A549 (cell line): Measurements from ENCODE around the gene SPTLC2. TPM values are rescaled to one million over a fixed set of nuclear protein-coding genes. Genes with fewer than 3 reads are reported as not detected.

Experiments
- ATAC-seq, 2 experiments: fragments of 200-7000 bp in 1 of 2; fragments of >200 bp in 1 of 2; cut with Nextera tagmentation in 1 of 2; cut with Tn5 transposase in 1 of 2; 3 replicates each; pipeline versions ENCODE4 v1.8.0 to v1.9.1; 2018 to 2020; ENCODE audit warnings: mild to moderate bottlenecking in 1 of 2, moderate library complexity in 1 of 2
- CTCF ChIA-PET: fragments of 300-600 bp; sonication (Branson Sonifier 250); formaldehyde crosslinking; extraction: SDS; loops from one replicate; lab custom pipeline; 2021; ENCODE audit warnings: antibody characterized with exemption, inconsistent platforms; lab: Yijun Ruan, JAX
- POLR2A ChIA-PET: fragments of 350-600 bp; formaldehyde crosslinking; extraction: SDS; loops from one replicate; lab custom pipeline; 2021; ENCODE audit warnings: antibody characterized with exemption, inconsistent platforms; lab: Yijun Ruan, JAX
- DNase-seq, 2 experiments: peaks; one replicate each; pipeline versions ENCODE4 v3.0.0 to v3.0.0-alpha.2; 2011 to 2016; ENCODE audit warnings: low read depth in 1 of 2, low spot score in 1 of 2
- FAIRE-seq: peaks from 2 replicates; lab custom pipeline; 2011; peaks lifted over from hg19 to GRCh38; lab: Jason Lieb, UNC
- H3K27ac ChIP-seq, 2 experiments: fragments of >200 bp; sonication (Bioruptor Twin); formaldehyde crosslinking; 3 replicates each; pipeline ENCODE4 v1.5.1; 2016 to 2017
- H3K4me1 ChIP-seq: fragments of >200 bp; sonication (Bioruptor Twin); formaldehyde crosslinking; 3 replicates; pipeline ENCODE4 v1.6.1; 2016
- H3K4me2 ChIP-seq: fragments of >200 bp; sonication (Bioruptor Twin); formaldehyde crosslinking; 3 replicates; pipeline ENCODE4 v1.6.1; 2016
- H3K4me3 ChIP-seq: fragments of >200 bp; sonication (Bioruptor Twin); formaldehyde crosslinking; 3 replicates; pipeline ENCODE4 v1.5.1; 2016
- H3K9me3 ChIP-seq: fragments of >200 bp; sonication (Bioruptor Twin); formaldehyde crosslinking; 3 replicates; pipeline ENCODE4 v1.6.1; 2016
- BHLHE40 ChIP-seq: IDR thresholded peaks from 2 replicates; pipeline ENCODE4 v1.6.1; 2012; ENCODE audit warnings: low read depth, low read length, inconsistent platforms
- CBX2 ChIP-seq: fragments of 200-600 bp; sonication (generic); IDR thresholded peaks from 2 replicates; pipeline ENCODE4 v1.6.1; 2016; ENCODE audit warnings: low read depth, mild to moderate bottlenecking, borderline replicate concordance
- CEBPB ChIP-seq, 2 experiments: fragments of >200 bp in 1 of 2; sonication (Bioruptor Twin) in 1 of 2; formaldehyde crosslinking in 1 of 2; IDR thresholded peaks; 2 replicates each; pipeline ENCODE4 v1.6.1; 2012 to 2016
- CHD2 ChIP-seq: fragments of 150-350 bp; IDR thresholded peaks from 2 replicates; pipeline ENCODE4 v1.6.1; 2014; ENCODE audit warnings: low read length; ENCODE audit not compliant: partially characterized antibody
- CHD4 ChIP-seq: fragments of 200-600 bp; sonication (generic); IDR thresholded peaks from 2 replicates; pipeline ENCODE4 v1.6.1; 2016; ENCODE audit warnings: antibody characterized with exemption, mild to moderate bottlenecking, borderline replicate concordance
- EHF ChIP-seq: fragments of 250-450 bp; sonication (Bioruptor Pico); IDR thresholded peaks from 2 replicates; pipeline ENCODE4 v1.5.0; 2020; ENCODE audit warnings: mild to moderate bottlenecking
- EHMT2 ChIP-seq: fragments of 200-600 bp; sonication (generic); IDR thresholded peaks from 2 replicates; pipeline ENCODE4 v1.6.1; 2016; ENCODE audit warnings: antibody characterized with exemption, low read depth, mild to moderate bottlenecking, moderate library complexity
- FOSB ChIP-seq: fragments of 250-450 bp; sonication (Bioruptor Pico); IDR thresholded peaks from 2 replicates; pipeline ENCODE4 v1.5.0; 2020; ENCODE audit warnings: mild to moderate bottlenecking, moderate library complexity
- FOXS1 ChIP-seq: fragments of 250-450 bp; sonication (Bioruptor Pico); IDR thresholded peaks from 2 replicates; pipeline ENCODE4 v1.5.0; 2020; ENCODE audit warnings: mild to moderate bottlenecking, moderate library complexity
- HDAC2 ChIP-seq: fragments of 200-600 bp; sonication (generic); IDR thresholded peaks from 2 replicates; pipeline ENCODE4 v1.6.1; 2016
- HOXB5 ChIP-seq: fragments of 250-450 bp; sonication (Bioruptor Pico); IDR thresholded peaks from 2 replicates; pipeline ENCODE4 v1.5.0; 2020; ENCODE audit warnings: mild to moderate bottlenecking, moderate library complexity
- JUN ChIP-seq, 2 experiments: fragments of >200 bp; sonication (Bioruptor Twin); formaldehyde crosslinking; IDR thresholded peaks; 2 replicates in 1 of 2; 3 replicates in 1 of 2; pipeline ENCODE4 v1.6.1; 2016 to 2017
- KDM1A ChIP-seq: fragments of 200-600 bp; sonication (generic); IDR thresholded peaks from 2 replicates; pipeline ENCODE4 v1.6.1; 2016; ENCODE audit warnings: low read depth, mild to moderate bottlenecking
- NFE2L2 ChIP-seq: fragments of 150-350 bp; conservative IDR thresholded peaks from 2 replicates; pipeline ENCODE4 v1.6.1; 2014; ENCODE audit warnings: low read length
- NPAS2 ChIP-seq: fragments of 250-450 bp; sonication (Bioruptor Pico); IDR thresholded peaks from 2 replicates; pipeline ENCODE4 v1.8.0; 2022; ENCODE audit warnings: mild to moderate bottlenecking, moderate library complexity, borderline replicate concordance
- POLR2A ChIP-seq: IDR thresholded peaks from 2 replicates; pipeline ENCODE4 v1.6.1; 2012; ENCODE audit warnings: mild to moderate bottlenecking, low read length
- RFX5 ChIP-seq: fragments of 450-650 bp; IDR thresholded peaks from 2 replicates; pipeline ENCODE4 v1.7.1; 2014; ENCODE audit warnings: antibody characterized with exemption, mild to moderate bottlenecking, moderate library complexity
- TFCP2L1 ChIP-seq: fragments of 250-450 bp; sonication (Bioruptor Pico); IDR thresholded peaks from 2 replicates; pipeline ENCODE4 v1.5.0; 2021; ENCODE audit warnings: mild to moderate bottlenecking
- TP53 ChIP-seq: fragments of 250-450 bp; sonication (Bioruptor Pico); IDR thresholded peaks from 2 replicates; pipeline ENCODE4 v1.5.0; 2021; ENCODE audit warnings: mild to moderate bottlenecking, moderate library complexity
- ZC3H11A ChIP-seq: fragments of 450-650 bp; IDR thresholded peaks from 2 replicates; pipeline ENCODE4 v1.6.1; 2014; ENCODE audit warnings: antibody characterized with exemption, mild to moderate bottlenecking
- ZNF302 ChIP-seq: fragments of 250-450 bp; sonication (Bioruptor Pico); IDR thresholded peaks from 2 replicates; pipeline ENCODE4 v1.9.0; 2021; ENCODE audit warnings: inconsistent platforms, mild to moderate bottlenecking, moderate library complexity
- WGBS: methylation state at CpG from one replicate; pipeline ENCODE4 v1.1.6; 2017; ENCODE audit errors: missing lambda C conversion rate; 5-methylcytosine and 5-hydroxymethylcytosine counted together
- polyA plus RNA-seq, 4 experiments: library from polyadenylated mRNA; depleted of rRNA in 3 of 4; stranded (reverse); fragments of >200 nt; fragmentation: RNase III in 1 of 4; extraction: RNeasy Plus Mini Kit Qiagen cat#74134 plus additional on column Dnase treatment in 1 of 4; gene quantifications; 2 replicates in 3 of 4; 3 replicates in 1 of 4; pipeline ENCODE4 v1.2.3, GENCODE V29; 2011 to 2017
- TF ChIP-seq, protein P1 (sequence below): fragments of >200 bp; sonication (Bioruptor Twin); formaldehyde crosslinking; IDR thresholded peaks from 3 replicates; pipeline ENCODE4 v1.6.1; 2016
- TF ChIP-seq, protein P2 (sequence below): fragments of >200 bp; sonication (Bioruptor Twin); formaldehyde crosslinking; IDR thresholded peaks from 2 replicates; pipeline ENCODE4 v1.6.1; 2016
- TF ChIP-seq, protein P3 (sequence below): IDR thresholded peaks from 2 replicates; pipeline ENCODE4 v1.6.1; 2012; ENCODE audit warnings: low read depth, borderline replicate concordance
- TF ChIP-seq, protein P4 (sequence below): IDR thresholded peaks from 2 replicates; pipeline ENCODE4 v1.6.1; 2012
- TF ChIP-seq, protein P5 (sequence below): IDR thresholded peaks from 2 replicates; pipeline ENCODE4 v1.6.1; 2012
- TF ChIP-seq, protein P6 (sequence below): fragments of 250-450 bp; sonication (Bioruptor Pico); IDR thresholded peaks from 2 replicates; pipeline ENCODE4 v1.5.0; 2021; ENCODE audit warnings: mild to moderate bottlenecking, moderate library complexity, borderline replicate concordance
- TF ChIP-seq, protein P7 (sequence below): fragments of 150-350 bp; IDR thresholded peaks from 2 replicates; pipeline ENCODE4 v1.6.1; 2014; ENCODE audit warnings: low read depth, mild to moderate bottlenecking, low read length

SPTLC2 gene
- polyA plus RNA-seq, 2 of the 4 experiments (the other 2 are of a cell fraction), result 17.2 to 30.9 TPM

DNA sequence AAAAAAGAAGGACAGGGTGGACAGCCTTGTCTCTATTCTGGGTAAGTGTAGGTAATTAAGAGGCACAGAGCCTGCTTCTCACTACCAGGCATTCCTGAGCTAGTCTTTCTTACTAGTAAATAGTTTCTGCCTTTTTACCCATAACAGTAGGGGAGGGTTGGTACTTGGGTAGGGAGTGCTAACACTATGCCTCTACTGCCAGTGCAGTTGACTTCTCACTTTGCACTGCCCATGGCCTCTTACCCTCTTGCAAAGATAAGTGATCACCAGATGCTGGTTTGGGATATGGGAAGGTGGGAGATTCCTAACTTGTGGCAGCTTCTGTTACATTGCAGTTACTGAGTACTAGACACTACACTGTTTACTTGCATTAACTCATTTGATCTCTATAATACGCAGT lies 146.9 kb downstream of the SPTLC2 start:
- no peak for ATAC-seq
- Histone ChIP-seq H3K4me2 (no peak overlapping the region), H3K4me1 (no peaks in the 10 kb centered on the region), H3K9me3 (no peaks in the 10 kb centered on the region)
- no peak for DNase-seq
- CTCF ChIA-PET, result interaction anchor here (2.7 kb wide), 1 partner anchor 10 kb away, joined by 20 read pairs; no protein-coding TSS in a partner anchor
- FAIRE-seq, result no peak
- TF ChIP-seq CEBPB (IDR thresholded peaks at IDR 0.05), result no peak
- TF ChIP-seq POLR2A, result no peak
- TF ChIP-seq JUN (IDR thresholded peaks at IDR 0.05), result no peak
- TF ChIP-seq TP53 (CRISPR knock-in tag), result no peak
- no peak for TF ChIP-seq EHF (CRISPR knock-in tag)
- no peak for TF ChIP-seq ZNF302
- no peak for TF ChIP-seq CBX2
- TF ChIP-seq TFCP2L1 (CRISPR knock-in tag), result no peak
- no peak for TF ChIP-seq HOXB5 (CRISPR knock-in tag)
- TF ChIP-seq, protein P1, sequence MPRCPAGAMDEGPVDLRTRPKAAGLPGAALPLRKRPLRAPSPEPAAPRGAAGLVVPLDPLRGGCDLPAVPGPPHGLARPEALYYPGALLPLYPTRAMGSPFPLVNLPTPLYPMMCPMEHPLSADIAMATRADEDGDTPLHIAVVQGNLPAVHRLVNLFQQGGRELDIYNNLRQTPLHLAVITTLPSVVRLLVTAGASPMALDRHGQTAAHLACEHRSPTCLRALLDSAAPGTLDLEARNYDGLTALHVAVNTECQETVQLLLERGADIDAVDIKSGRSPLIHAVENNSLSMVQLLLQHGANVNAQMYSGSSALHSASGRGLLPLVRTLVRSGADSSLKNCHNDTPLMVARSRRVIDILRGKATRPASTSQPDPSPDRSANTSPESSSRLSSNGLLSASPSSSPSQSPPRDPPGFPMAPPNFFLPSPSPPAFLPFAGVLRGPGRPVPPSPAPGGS, result no peak
- TF ChIP-seq FOSB (CRISPR knock-in tag), result no peak
- TF ChIP-seq NFE2L2, result no peak
- TF ChIP-seq, protein P2, sequence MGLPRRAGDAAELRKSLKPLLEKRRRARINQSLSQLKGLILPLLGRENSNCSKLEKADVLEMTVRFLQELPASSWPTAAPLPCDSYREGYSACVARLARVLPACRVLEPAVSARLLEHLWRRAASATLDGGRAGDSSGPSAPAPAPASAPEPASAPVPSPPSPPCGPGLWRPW, result no peak
- TF ChIP-seq CHD4, result no peak
- TF ChIP-seq KDM1A, result no peak
- no peak for TF ChIP-seq BHLHE40
- TF ChIP-seq CHD2, result no peak
- no peak for TF ChIP-seq ZC3H11A
- no peak for TF ChIP-seq NPAS2 (CRISPR knock-in tag)
- TF ChIP-seq EHMT2, result no peak
- TF ChIP-seq, all 56 proteins: peak for 0
- Histone ChIP-seq H3K27ac (no peak overlapping the region), H3K4me3 (no peak overlapping the region)
- POLR2A ChIA-PET, result interaction anchor here (0.6 kb wide), 1 partner anchor 78 kb away, joined by 8 read pairs; no protein-coding TSS in a partner anchor
- 100% methylated on average over 1 of the region's 1 CpG for WGBS

DNA sequence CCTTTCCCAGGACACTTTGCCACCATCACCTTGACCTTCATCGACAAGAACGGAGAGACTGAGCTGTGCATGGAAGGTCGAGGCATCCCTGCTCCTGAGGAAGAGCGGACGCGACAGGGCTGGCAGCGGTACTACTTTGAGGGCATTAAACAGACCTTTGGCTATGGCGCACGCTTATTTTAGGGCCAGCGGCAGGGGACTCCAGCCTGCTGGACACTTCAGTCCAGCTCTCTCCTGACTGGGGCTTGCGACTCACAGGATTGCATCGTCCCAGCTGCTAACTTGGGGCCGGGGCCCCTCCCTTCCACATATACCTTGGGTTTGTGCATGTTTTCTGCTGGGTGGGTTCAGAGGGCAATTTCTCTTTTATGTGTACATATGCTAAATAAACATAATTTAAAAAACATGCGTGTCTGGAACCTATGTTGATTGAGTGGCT lies 147.4 kb downstream of the SPTLC2 start:
- ATAC-seq (no peak), FAIRE-seq (no peak)
- Histone ChIP-seq H3K4me3 (no peak overlapping the region), H3K9me3 (no peaks in the 10 kb centered on the region), H3K4me2 (no peak overlapping the region), H3K4me1 (no peaks in the 10 kb centered on the region), H3K27ac (no peak overlapping the region)
- POLR2A ChIA-PET, result interaction anchor here (0.6 to 0.7 kb wide), 2 partner anchors 12 to 78 kb away, joined by 3 to 8 read pairs; partner anchors contain the start of gene VIPAS39
- CTCF ChIA-PET, result interaction anchor here (2.7 kb wide), 1 partner anchor 10 kb away, joined by 20 read pairs; no protein-coding TSS in a partner anchor
- 85% methylated on average over 14 of the region's 14 CpGs for WGBS
- TF ChIP-seq, protein P3, sequence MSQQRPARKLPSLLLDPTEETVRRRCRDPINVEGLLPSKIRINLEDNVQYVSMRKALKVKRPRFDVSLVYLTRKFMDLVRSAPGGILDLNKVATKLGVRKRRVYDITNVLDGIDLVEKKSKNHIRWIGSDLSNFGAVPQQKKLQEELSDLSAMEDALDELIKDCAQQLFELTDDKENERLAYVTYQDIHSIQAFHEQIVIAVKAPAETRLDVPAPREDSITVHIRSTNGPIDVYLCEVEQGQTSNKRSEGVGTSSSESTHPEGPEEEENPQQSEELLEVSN, result no peak
- TF ChIP-seq, protein P4, sequence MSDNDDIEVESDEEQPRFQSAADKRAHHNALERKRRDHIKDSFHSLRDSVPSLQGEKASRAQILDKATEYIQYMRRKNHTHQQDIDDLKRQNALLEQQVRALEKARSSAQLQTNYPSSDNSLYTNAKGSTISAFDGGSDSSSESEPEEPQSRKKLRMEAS, result no peak
- no peak for TF ChIP-seq HOXB5 (CRISPR knock-in tag)
- TF ChIP-seq HDAC2, result no peak
- TF ChIP-seq, protein P5, sequence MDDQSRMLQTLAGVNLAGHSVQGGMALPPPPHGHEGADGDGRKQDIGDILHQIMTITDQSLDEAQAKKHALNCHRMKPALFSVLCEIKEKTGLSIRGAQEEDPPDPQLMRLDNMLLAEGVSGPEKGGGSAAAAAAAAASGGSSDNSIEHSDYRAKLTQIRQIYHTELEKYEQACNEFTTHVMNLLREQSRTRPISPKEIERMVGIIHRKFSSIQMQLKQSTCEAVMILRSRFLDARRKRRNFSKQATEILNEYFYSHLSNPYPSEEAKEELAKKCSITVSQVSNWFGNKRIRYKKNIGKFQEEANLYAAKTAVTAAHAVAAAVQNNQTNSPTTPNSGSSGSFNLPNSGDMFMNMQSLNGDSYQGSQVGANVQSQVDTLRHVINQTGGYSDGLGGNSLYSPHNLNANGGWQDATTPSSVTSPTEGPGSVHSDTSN, result no peak
- no peak for TF ChIP-seq RFX5
- TF ChIP-seq, protein P6, sequence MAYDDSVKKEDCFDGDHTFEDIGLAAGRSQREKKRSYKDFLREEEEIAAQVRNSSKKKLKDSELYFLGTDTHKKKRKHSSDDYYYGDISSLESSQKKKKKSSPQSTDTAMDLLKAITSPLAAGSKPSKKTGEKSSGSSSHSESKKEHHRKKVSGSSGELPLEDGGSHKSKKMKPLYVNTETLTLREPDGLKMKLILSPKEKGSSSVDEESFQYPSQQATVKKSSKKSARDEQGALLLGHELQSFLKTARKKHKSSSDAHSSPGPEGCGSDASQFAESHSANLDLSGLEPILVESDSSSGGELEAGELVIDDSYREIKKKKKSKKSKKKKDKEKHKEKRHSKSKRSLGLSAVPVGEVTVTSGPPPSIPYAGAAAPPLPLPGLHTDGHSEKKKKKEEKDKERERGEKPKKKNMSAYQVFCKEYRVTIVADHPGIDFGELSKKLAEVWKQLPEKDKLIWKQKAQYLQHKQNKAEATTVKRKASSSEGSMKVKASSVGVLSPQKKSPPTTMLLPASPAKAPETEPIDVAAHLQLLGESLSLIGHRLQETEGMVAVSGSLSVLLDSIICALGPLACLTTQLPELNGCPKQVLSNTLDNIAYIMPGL (CRISPR knock-in tag), result no peak
- TF ChIP-seq FOXS1 (CRISPR knock-in tag), result no peak
- TF ChIP-seq, protein P7, sequence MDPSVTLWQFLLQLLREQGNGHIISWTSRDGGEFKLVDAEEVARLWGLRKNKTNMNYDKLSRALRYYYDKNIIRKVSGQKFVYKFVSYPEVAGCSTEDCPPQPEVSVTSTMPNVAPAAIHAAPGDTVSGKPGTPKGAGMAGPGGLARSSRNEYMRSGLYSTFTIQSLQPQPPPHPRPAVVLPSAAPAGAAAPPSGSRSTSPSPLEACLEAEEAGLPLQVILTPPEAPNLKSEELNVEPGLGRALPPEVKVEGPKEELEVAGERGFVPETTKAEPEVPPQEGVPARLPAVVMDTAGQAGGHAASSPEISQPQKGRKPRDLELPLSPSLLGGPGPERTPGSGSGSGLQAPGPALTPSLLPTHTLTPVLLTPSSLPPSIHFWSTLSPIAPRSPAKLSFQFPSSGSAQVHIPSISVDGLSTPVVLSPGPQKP, result no peak
- TF ChIP-seq, protein P1, result no peak
- TF ChIP-seq, all 56 proteins: peak for 0
- DNase-seq, result no peak
